Duodenal mucosa (tissue), 2 donors: ENCODE measurements around the gene NDUFV3.
"Not testable (repeated sequence)": the region's sequence is repeated elsewhere in the genome, so short reads cannot be mapped to it uniquely, and the experiment has no call there.

Experiments used
- H3K27ac ChIP-seq: one replicate; pipeline ENCODE4 v1.7.0; 2013; ENCODE audit warnings: low read depth, low read length
- H3K27me3 ChIP-seq, 2 donors: one replicate each; pipeline ENCODE4 v1.7.0; 2013; ENCODE audit warnings: low read length in 2 of 2, control low read depth in 1 of 2; ENCODE audit not compliant: insufficient read depth in 2 of 2, control insufficient read depth in 1 of 2
- H3K36me3 ChIP-seq, 2 donors: one replicate each; pipeline ENCODE4 v1.7.0; 2013; ENCODE audit warnings: low read length in 2 of 2, control low read depth in 1 of 2; ENCODE audit not compliant: insufficient read depth in 2 of 2, control insufficient read depth in 1 of 2
- H3K4me1 ChIP-seq, 2 donors: one replicate each; pipeline ENCODE4 v1.7.0; 2013; ENCODE audit warnings: low read length in 2 of 2, control low read depth in 1 of 2; ENCODE audit not compliant: insufficient read depth in 2 of 2, control insufficient read depth in 1 of 2
- H3K4me3 ChIP-seq, 2 donors: one replicate each; pipeline ENCODE4 v1.7.0; 2013; ENCODE audit warnings: low read length in 2 of 2, low read depth in 1 of 2
- H3K9ac ChIP-seq, 2 donors: one replicate each; pipeline ENCODE4 v1.7.0; 2013; ENCODE audit warnings: low read length in 2 of 2, low read depth in 1 of 2
- H3K9me3 ChIP-seq, 2 donors: one replicate each; pipeline ENCODE4 v1.7.0; 2013; ENCODE audit warnings: low read length in 2 of 2, control low read depth in 1 of 2; ENCODE audit not compliant: control insufficient read depth in 1 of 2

The NDUFV3 gene

GRCh38 chr21:42887326-42887725 is 5.8 kb upstream of the NDUFV3 start:
- H3K4me1 ChIP-seq, result peaks cover 0 to 1% of the 10 kb centered on the region in 2 donors
- H3K36me3 ChIP-seq, result no peaks in the 10 kb centered on the region
- no peaks in the 10 kb centered on the region for H3K27me3 ChIP-seq
- no peaks in the 10 kb centered on the region for H3K9me3 ChIP-seq
- H3K4me3 ChIP-seq, result no peak overlapping the region
- no peak overlapping the region for H3K27ac ChIP-seq
- no peak overlapping the region for H3K9ac ChIP-seq

- Histone ChIP-seq H3K27me3 (no peaks in the 10 kb centered on the region), H3K27ac (peak overlapping the region; percentile 85)
Measured at GRCh38 chr21:42892582-42892930, 553 bp upstream of the NDUFV3 start.

GRCh38 chr21:42900446-42900845 is 7.3 kb downstream of the NDUFV3 start:
- Histone ChIP-seq H3K9ac (no peak overlapping the region), H3K36me3 (peaks cover 32 to 62% of the 10 kb centered on the region in 2 donors), H3K4me3 (no peak overlapping the region), H3K27ac (no peak overlapping the region), H3K4me1 (no peaks in the 10 kb centered on the region), H3K9me3 (no peaks in the 10 kb centered on the region), H3K27me3 (no peaks in the 10 kb centered on the region)

More at GRCh38 chr21:42892582-42892930, 553 bp upstream of the NDUFV3 start:
- Histone ChIP-seq H3K9me3 (no peaks in the 10 kb centered on the region), H3K9ac (peak overlapping the region; percentile 92 to 95), H3K4me3 (peak overlapping the region; percentile 78 to 87), H3K4me1 (peaks cover 0 to 7% of the 10 kb centered on the region in 2 donors), H3K36me3 (peaks cover 8% of the 10 kb centered on the region in 2 donors)

- H3K27me3 ChIP-seq, result no peaks in the 10 kb centered on the region
- H3K4me1 ChIP-seq, result no peaks in the 10 kb centered on the region
- no peak overlapping the region for H3K4me3 ChIP-seq
- no peaks in the 10 kb centered on the region for H3K9me3 ChIP-seq
- no peak overlapping the region for H3K27ac ChIP-seq
- peaks cover 31 to 67% of the 10 kb centered on the region in 2 donors for H3K36me3 ChIP-seq
- H3K9ac ChIP-seq, result no peak overlapping the region
Measured at GRCh38 chr21:42903817-42904216, 10.7 kb downstream of the NDUFV3 start.

GRCh38 chr21:42905195-42905594 is 12.1 kb downstream of the NDUFV3 start:
- Histone ChIP-seq H3K9me3 (no peaks in the 10 kb centered on the region), H3K36me3 (peaks cover 33 to 74% of the 10 kb centered on the region in 2 donors), H3K9ac (no peak overlapping the region)

GRCh38 chr21:42906233-42906632 is 13.1 kb downstream of the NDUFV3 start:
- Histone ChIP-seq H3K9ac (no peak overlapping the region), H3K27me3 (no peaks in the 10 kb centered on the region), H3K36me3 (peaks cover 35 to 77% of the 10 kb centered on the region in 2 donors), H3K27ac (no peak overlapping the region), H3K9me3 (no peaks in the 10 kb centered on the region), H3K4me3 (no peak overlapping the region), H3K4me1 (no peaks in the 10 kb centered on the region)

More at GRCh38 chr21:42905195-42905594, 12.1 kb downstream of the NDUFV3 start:
- H3K4me1 ChIP-seq, result no peaks in the 10 kb centered on the region
- no peak overlapping the region for H3K4me3 ChIP-seq
- no peaks in the 10 kb centered on the region for H3K27me3 ChIP-seq
- H3K27ac ChIP-seq, result no peak overlapping the region

GRCh38 chr21:42908484-42908883 is 15.4 kb downstream of the NDUFV3 start:
- not testable (repeated sequence) for H3K4me1 ChIP-seq, H3K27me3 ChIP-seq, H3K9ac ChIP-seq, H3K27ac ChIP-seq, H3K4me3 ChIP-seq, H3K9me3 ChIP-seq
- peaks cover 26 to 70% of the 10 kb centered on the region in 2 donors for H3K36me3 ChIP-seq

- H3K4me1 ChIP-seq, H3K27me3 ChIP-seq, H3K4me3 ChIP-seq, H3K27ac ChIP-seq, H3K9ac ChIP-seq, H3K9me3 ChIP-seq: not testable (repeated sequence)
- peaks cover 14 to 45% of the 10 kb centered on the region in 2 donors for H3K36me3 ChIP-seq
Measured at GRCh38 chr21:42911920-42912319, 18.8 kb downstream of the NDUFV3 start.

GRCh38 chr21:42913476-42913875 is 20.4 kb downstream of the NDUFV3 start:
- Histone ChIP-seq H3K36me3 (peaks cover 10 to 37% of the 10 kb centered on the region in 2 donors), H3K27ac (no peak overlapping the region), H3K4me3 (no peak overlapping the region)

GRCh38 chr21:42918291-42918690 is 25.2 kb downstream of the NDUFV3 start:
- H3K27ac ChIP-seq, result no peak overlapping the region
- H3K9ac ChIP-seq, result no peak overlapping the region
- H3K36me3 ChIP-seq, result no peaks in the 10 kb centered on the region

More at GRCh38 chr21:42913476-42913875, 20.4 kb downstream of the NDUFV3 start:
- Histone ChIP-seq H3K4me1 (no peaks in the 10 kb centered on the region), H3K27me3 (no peaks in the 10 kb centered on the region), H3K9me3 (no peaks in the 10 kb centered on the region), H3K9ac (no peak overlapping the region)

GRCh38 chr21:42921927-42922326 is 28.8 kb downstream of the NDUFV3 start:
- H3K4me1 ChIP-seq, result peaks cover 0 to 4% of the 10 kb centered on the region in 2 donors
- no peak overlapping the region for H3K27ac ChIP-seq
- no peak overlapping the region for H3K4me3 ChIP-seq
- no peaks in the 10 kb centered on the region for H3K36me3 ChIP-seq
- H3K9ac ChIP-seq, result no peak overlapping the region
- no peaks in the 10 kb centered on the region for H3K27me3 ChIP-seq
- no peaks in the 10 kb centered on the region for H3K9me3 ChIP-seq

More at GRCh38 chr21:42918291-42918690, 25.2 kb downstream of the NDUFV3 start:
- Histone ChIP-seq H3K9me3 (no peaks in the 10 kb centered on the region), H3K4me3 (no peak overlapping the region), H3K27me3 (no peaks in the 10 kb centered on the region), H3K4me1 (no peaks in the 10 kb centered on the region)
